WTC11 (cell line): ENCODE measurements around the gene AIDA. TPM values are rescaled to one million over a fixed set of nuclear protein-coding genes. Genes with fewer than 3 reads are reported as not detected.

Experiments used
- ATAC-seq: fragments of 200-7000 bp; cut with Tn5 transposase; 2 replicates; pipeline ENCODE4 v1.10.0; 2021; ENCODE audit warnings: mild to moderate bottlenecking, moderate library complexity
- CTCF ChIA-PET: fragments of 300-600 bp; sonication (Branson Sonifier 250); formaldehyde crosslinking; loops from one replicate; lab custom pipeline; 2021; ENCODE audit warnings: antibody characterized with exemption; lab: Charles Lee
- POLR2A ChIA-PET: fragments of 350-600 bp; sonication (Branson Sonifier 250); formaldehyde crosslinking; loops from one replicate; lab custom pipeline; 2021; ENCODE audit warnings: antibody characterized with exemption; lab: Charles Lee
- DNase-seq: peaks from one replicate; pipeline ENCODE4 v3.0.0; 2021; ENCODE audit warnings: low spot score
- H3K27ac Mint-ChIP-seq: 2 replicates; pipeline ENCODE4 v1.8.0; 2021; ENCODE audit warnings: mixed read lengths
- H3K27me3 Mint-ChIP-seq: 2 replicates; pipeline ENCODE4 v1.8.0; 2021; ENCODE audit warnings: low read depth, mild to moderate bottlenecking, moderate library complexity, mixed read lengths
- H3K36me3 Mint-ChIP-seq: 2 replicates; pipeline ENCODE4 v1.8.0; 2021; ENCODE audit warnings: mixed read lengths
- H3K4me1 Mint-ChIP-seq: 2 replicates; pipeline ENCODE4 v1.8.0; 2022; ENCODE audit warnings: mixed read lengths
- H3K4me3 Mint-ChIP-seq: 2 replicates; pipeline ENCODE4 v1.8.0; 2021; ENCODE audit warnings: mild to moderate bottlenecking, moderate library complexity, mixed read lengths
- H3K9me3 Mint-ChIP-seq: 2 replicates; pipeline ENCODE4 v1.8.0; 2021; ENCODE audit warnings: mixed read lengths
- ATF1 ChIP-seq: sonication (generic); formaldehyde crosslinking; IDR thresholded peaks from 2 replicates; pipeline ENCODE4 v1.8.1; 2023; ENCODE audit warnings: mild to moderate bottlenecking, moderate library complexity, missing genetic modification reagents
- FOXJ3 ChIP-seq: sonication (generic); formaldehyde crosslinking; IDR thresholded peaks from 2 replicates; pipeline ENCODE4 v1.9.0; 2021; ENCODE audit warnings: missing genetic modification reagents, mild to moderate bottlenecking, borderline replicate concordance
- KAT7 ChIP-seq: sonication (generic); formaldehyde crosslinking; IDR thresholded peaks from 2 replicates; pipeline ENCODE4 v1.8.1; 2023; ENCODE audit warnings: missing genetic modification reagents, mild to moderate bottlenecking, borderline replicate concordance
- SOX15 ChIP-seq: fragments of 250-450 bp; sonication (Bioruptor Pico); IDR thresholded peaks from 2 replicates; pipeline ENCODE4 v1.9.0; 2021; ENCODE audit warnings: mild to moderate bottlenecking
- SP1 ChIP-seq: sonication (generic); formaldehyde crosslinking; conservative IDR thresholded peaks from 2 replicates; pipeline ENCODE4 v1.8.1; 2022; ENCODE audit warnings: missing genetic modification reagents
- ZNF121 ChIP-seq: sonication (generic); formaldehyde crosslinking; IDR thresholded peaks from 2 replicates; pipeline ENCODE4 v1.8.0; 2023; ENCODE audit warnings: missing genetic modification reagents
- ZNF232 ChIP-seq: sonication (generic); formaldehyde crosslinking; IDR thresholded peaks from 2 replicates; pipeline ENCODE4 v1.8.0; 2022; ENCODE audit warnings: mild to moderate bottlenecking, missing genetic modification reagents
- ZNF317 ChIP-seq: sonication (generic); formaldehyde crosslinking; IDR thresholded peaks from 2 replicates; pipeline ENCODE4 v1.8.1; 2023; ENCODE audit warnings: low read depth, mild to moderate bottlenecking, moderate library complexity, missing genetic modification reagents, borderline replicate concordance
- total RNA-seq: library from RNA; stranded (reverse); gene quantifications from 3 replicates; pipeline ENCODE4 v1.2.3, GENCODE V29; 2021
- TF ChIP-seq, protein P1 (sequence below): sonication (generic); formaldehyde crosslinking; IDR thresholded peaks from 2 replicates; pipeline ENCODE4 v1.8.1; 2022; ENCODE audit warnings: mild to moderate bottlenecking, missing genetic modification reagents, moderate library complexity, borderline replicate concordance
- TF ChIP-seq, protein P2 (sequence below): sonication (generic); formaldehyde crosslinking; IDR thresholded peaks from 2 replicates; pipeline ENCODE4 v1.8.0; 2023; ENCODE audit warnings: mild to moderate bottlenecking, missing genetic modification reagents
- TF ChIP-seq, protein P3 (sequence below): fragments of 250-450 bp; sonication (Bioruptor Pico); IDR thresholded peaks from 2 replicates; pipeline ENCODE4 v1.8.0; 2021; ENCODE audit warnings: mild to moderate bottlenecking
- TF ChIP-seq, protein P4 (sequence below): sonication (generic); formaldehyde crosslinking; IDR thresholded peaks from 2 replicates; pipeline ENCODE4 v1.8.1; 2022; ENCODE audit warnings: low read depth, missing genetic modification reagents, borderline replicate concordance
- TF ChIP-seq, protein P5 (sequence below): sonication (generic); formaldehyde crosslinking; IDR thresholded peaks from 2 replicates; pipeline ENCODE4 v1.8.0; 2022; ENCODE audit warnings: missing genetic modification reagents
- TF ChIP-seq, protein P6 (sequence below): fragments of 250-450 bp; sonication (Bioruptor Pico); IDR thresholded peaks from 2 replicates; pipeline ENCODE4 v1.9.0; 2021; ENCODE audit warnings: mild to moderate bottlenecking
- TF ChIP-seq, protein P7 (sequence below): fragments of 250-450 bp; sonication (Bioruptor Pico); IDR thresholded peaks from 2 replicates; pipeline ENCODE4 v1.9.0; 2021; ENCODE audit warnings: mild to moderate bottlenecking
- TF ChIP-seq, protein P8 (sequence below): sonication (generic); formaldehyde crosslinking; IDR thresholded peaks from 2 replicates; pipeline ENCODE4 v1.8.0; 2022; ENCODE audit warnings: mild to moderate bottlenecking, missing genetic modification reagents
- TF ChIP-seq, protein P9 (sequence below): sonication (generic); formaldehyde crosslinking; IDR thresholded peaks from 2 replicates; pipeline ENCODE4 v1.8.1; 2023; ENCODE audit warnings: mild to moderate bottlenecking, missing genetic modification reagents

AIDA gene
- total RNA-seq, 1 experiment from 2014 or later, result 81.2 TPM

DNA sequence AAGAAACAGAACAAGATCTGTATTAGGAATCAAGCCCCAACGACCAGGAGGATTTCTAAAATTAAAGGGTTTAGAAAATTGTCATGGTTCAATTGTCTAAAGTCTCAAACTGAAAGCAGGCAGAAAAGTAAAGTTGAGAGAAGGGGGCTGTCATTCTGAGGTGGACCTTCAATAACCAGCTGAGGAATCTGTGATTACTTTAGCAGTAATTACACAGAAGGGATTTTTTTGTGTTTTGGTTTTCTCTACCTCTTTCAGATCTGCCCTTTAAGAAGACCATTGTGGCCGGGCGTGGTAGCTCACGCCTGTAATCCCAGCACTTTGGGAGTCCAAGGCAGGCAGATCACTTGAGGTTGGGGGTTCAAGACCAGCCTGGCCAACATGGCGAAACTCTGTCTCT lies 17.4 kb downstream of the AIDA start:
- TF ChIP-seq, protein P1, sequence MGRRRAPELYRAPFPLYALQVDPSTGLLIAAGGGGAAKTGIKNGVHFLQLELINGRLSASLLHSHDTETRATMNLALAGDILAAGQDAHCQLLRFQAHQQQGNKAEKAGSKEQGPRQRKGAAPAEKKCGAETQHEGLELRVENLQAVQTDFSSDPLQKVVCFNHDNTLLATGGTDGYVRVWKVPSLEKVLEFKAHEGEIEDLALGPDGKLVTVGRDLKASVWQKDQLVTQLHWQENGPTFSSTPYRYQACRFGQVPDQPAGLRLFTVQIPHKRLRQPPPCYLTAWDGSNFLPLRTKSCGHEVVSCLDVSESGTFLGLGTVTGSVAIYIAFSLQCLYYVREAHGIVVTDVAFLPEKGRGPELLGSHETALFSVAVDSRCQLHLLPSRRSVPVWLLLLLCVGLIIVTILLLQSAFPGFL, result no peak
- TF ChIP-seq SOX15 (CRISPR knock-in tag), result no peak
- TF ChIP-seq, protein P2, sequence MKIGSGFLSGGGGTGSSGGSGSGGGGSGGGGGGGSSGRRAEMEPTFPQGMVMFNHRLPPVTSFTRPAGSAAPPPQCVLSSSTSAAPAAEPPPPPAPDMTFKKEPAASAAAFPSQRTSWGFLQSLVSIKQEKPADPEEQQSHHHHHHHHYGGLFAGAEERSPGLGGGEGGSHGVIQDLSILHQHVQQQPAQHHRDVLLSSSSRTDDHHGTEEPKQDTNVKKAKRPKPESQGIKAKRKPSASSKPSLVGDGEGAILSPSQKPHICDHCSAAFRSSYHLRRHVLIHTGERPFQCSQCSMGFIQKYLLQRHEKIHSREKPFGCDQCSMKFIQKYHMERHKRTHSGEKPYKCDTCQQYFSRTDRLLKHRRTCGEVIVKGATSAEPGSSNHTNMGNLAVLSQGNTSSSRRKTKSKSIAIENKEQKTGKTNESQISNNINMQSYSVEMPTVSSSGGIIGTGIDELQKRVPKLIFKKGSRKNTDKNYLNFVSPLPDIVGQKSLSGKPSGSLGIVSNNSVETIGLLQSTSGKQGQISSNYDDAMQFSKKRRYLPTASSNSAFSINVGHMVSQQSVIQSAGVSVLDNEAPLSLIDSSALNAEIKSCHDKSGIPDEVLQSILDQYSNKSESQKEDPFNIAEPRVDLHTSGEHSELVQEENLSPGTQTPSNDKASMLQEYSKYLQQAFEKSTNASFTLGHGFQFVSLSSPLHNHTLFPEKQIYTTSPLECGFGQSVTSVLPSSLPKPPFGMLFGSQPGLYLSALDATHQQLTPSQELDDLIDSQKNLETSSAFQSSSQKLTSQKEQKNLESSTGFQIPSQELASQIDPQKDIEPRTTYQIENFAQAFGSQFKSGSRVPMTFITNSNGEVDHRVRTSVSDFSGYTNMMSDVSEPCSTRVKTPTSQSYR (CRISPR knock-in tag), result no peak
- TF ChIP-seq, protein P3, sequence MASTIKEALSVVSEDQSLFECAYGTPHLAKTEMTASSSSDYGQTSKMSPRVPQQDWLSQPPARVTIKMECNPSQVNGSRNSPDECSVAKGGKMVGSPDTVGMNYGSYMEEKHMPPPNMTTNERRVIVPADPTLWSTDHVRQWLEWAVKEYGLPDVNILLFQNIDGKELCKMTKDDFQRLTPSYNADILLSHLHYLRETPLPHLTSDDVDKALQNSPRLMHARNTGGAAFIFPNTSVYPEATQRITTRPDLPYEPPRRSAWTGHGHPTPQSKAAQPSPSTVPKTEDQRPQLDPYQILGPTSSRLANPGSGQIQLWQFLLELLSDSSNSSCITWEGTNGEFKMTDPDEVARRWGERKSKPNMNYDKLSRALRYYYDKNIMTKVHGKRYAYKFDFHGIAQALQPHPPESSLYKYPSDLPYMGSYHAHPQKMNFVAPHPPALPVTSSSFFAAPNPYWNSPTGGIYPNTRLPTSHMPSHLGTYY (CRISPR knock-in tag), result no peak
- TF ChIP-seq ZNF317 (CRISPR knock-in tag), result no peak
- TF ChIP-seq ZNF121 (CRISPR knock-in tag), result no peak
- no peak for TF ChIP-seq FOXJ3
- TF ChIP-seq ATF1 (CRISPR knock-in tag), result no peak
- TF ChIP-seq, protein P4, sequence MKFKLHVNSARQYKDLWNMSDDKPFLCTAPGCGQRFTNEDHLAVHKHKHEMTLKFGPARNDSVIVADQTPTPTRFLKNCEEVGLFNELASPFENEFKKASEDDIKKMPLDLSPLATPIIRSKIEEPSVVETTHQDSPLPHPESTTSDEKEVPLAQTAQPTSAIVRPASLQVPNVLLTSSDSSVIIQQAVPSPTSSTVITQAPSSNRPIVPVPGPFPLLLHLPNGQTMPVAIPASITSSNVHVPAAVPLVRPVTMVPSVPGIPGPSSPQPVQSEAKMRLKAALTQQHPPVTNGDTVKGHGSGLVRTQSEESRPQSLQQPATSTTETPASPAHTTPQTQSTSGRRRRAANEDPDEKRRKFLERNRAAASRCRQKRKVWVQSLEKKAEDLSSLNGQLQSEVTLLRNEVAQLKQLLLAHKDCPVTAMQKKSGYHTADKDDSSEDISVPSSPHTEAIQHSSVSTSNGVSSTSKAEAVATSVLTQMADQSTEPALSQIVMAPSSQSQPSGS (CRISPR knock-in tag), result no peak
- TF ChIP-seq, protein P5, sequence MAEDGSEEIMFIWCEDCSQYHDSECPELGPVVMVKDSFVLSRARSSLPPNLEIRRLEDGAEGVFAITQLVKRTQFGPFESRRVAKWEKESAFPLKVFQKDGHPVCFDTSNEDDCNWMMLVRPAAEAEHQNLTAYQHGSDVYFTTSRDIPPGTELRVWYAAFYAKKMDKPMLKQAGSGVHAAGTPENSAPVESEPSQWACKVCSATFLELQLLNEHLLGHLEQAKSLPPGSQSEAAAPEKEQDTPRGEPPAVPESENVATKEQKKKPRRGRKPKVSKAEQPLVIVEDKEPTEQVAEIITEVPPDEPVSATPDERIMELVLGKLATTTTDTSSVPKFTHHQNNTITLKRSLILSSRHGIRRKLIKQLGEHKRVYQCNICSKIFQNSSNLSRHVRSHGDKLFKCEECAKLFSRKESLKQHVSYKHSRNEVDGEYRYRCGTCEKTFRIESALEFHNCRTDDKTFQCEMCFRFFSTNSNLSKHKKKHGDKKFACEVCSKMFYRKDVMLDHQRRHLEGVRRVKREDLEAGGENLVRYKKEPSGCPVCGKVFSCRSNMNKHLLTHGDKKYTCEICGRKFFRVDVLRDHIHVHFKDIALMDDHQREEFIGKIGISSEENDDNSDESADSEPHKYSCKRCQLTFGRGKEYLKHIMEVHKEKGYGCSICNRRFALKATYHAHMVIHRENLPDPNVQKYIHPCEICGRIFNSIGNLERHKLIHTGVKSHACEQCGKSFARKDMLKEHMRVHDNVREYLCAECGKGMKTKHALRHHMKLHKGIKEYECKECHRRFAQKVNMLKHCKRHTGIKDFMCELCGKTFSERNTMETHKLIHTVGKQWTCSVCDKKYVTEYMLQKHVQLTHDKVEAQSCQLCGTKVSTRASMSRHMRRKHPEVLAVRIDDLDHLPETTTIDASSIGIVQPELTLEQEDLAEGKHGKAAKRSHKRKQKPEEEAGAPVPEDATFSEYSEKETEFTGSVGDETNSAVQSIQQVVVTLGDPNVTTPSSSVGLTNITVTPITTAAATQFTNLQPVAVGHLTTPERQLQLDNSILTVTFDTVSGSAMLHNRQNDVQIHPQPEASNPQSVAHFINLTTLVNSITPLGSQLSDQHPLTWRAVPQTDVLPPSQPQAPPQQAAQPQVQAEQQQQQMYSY (CRISPR knock-in tag), result no peak
- TF ChIP-seq ZNF232 (CRISPR knock-in tag), result no peak
- TF ChIP-seq, protein P6, sequence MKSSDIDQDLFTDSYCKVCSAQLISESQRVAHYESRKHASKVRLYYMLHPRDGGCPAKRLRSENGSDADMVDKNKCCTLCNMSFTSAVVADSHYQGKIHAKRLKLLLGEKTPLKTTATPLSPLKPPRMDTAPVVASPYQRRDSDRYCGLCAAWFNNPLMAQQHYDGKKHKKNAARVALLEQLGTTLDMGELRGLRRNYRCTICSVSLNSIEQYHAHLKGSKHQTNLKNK (CRISPR knock-in tag), result no peak
- no peak for TF ChIP-seq KAT7 (CRISPR knock-in tag)
- TF ChIP-seq, protein P7, sequence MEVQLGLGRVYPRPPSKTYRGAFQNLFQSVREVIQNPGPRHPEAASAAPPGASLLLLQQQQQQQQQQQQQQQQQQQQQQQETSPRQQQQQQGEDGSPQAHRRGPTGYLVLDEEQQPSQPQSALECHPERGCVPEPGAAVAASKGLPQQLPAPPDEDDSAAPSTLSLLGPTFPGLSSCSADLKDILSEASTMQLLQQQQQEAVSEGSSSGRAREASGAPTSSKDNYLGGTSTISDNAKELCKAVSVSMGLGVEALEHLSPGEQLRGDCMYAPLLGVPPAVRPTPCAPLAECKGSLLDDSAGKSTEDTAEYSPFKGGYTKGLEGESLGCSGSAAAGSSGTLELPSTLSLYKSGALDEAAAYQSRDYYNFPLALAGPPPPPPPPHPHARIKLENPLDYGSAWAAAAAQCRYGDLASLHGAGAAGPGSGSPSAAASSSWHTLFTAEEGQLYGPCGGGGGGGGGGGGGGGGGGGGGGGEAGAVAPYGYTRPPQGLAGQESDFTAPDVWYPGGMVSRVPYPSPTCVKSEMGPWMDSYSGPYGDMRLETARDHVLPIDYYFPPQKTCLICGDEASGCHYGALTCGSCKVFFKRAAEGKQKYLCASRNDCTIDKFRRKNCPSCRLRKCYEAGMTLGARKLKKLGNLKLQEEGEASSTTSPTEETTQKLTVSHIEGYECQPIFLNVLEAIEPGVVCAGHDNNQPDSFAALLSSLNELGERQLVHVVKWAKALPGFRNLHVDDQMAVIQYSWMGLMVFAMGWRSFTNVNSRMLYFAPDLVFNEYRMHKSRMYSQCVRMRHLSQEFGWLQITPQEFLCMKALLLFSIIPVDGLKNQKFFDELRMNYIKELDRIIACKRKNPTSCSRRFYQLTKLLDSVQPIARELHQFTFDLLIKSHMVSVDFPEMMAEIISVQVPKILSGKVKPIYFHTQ (CRISPR knock-in tag), result no peak
- TF ChIP-seq SP1 (CRISPR knock-in tag), result no peak
- TF ChIP-seq, protein P8, sequence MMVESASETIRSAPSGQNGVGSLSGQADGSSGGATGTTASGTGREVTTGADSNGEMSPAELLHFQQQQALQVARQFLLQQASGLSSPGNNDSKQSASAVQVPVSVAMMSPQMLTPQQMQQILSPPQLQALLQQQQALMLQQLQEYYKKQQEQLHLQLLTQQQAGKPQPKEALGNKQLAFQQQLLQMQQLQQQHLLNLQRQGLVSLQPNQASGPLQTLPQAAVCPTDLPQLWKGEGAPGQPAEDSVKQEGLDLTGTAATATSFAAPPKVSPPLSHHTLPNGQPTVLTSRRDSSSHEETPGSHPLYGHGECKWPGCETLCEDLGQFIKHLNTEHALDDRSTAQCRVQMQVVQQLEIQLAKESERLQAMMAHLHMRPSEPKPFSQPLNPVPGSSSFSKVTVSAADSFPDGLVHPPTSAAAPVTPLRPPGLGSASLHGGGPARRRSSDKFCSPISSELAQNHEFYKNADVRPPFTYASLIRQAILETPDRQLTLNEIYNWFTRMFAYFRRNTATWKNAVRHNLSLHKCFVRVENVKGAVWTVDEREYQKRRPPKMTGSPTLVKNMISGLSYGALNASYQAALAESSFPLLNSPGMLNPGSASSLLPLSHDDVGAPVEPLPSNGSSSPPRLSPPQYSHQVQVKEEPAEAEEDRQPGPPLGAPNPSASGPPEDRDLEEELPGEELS (CRISPR knock-in tag), result no peak
- TF ChIP-seq, protein P9, sequence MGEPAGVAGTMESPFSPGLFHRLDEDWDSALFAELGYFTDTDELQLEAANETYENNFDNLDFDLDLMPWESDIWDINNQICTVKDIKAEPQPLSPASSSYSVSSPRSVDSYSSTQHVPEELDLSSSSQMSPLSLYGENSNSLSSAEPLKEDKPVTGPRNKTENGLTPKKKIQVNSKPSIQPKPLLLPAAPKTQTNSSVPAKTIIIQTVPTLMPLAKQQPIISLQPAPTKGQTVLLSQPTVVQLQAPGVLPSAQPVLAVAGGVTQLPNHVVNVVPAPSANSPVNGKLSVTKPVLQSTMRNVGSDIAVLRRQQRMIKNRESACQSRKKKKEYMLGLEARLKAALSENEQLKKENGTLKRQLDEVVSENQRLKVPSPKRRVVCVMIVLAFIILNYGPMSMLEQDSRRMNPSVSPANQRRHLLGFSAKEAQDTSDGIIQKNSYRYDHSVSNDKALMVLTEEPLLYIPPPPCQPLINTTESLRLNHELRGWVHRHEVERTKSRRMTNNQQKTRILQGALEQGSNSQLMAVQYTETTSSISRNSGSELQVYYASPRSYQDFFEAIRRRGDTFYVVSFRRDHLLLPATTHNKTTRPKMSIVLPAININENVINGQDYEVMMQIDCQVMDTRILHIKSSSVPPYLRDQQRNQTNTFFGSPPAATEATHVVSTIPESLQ (CRISPR knock-in tag), result no peak
- ATAC-seq (no peak), DNase-seq (no peak)
- ChIA-PET POLR2A (no interaction called here), CTCF (no interaction called here)
- no peak overlapping the region for H3K4me3 Mint-ChIP-seq
- H3K36me3 Mint-ChIP-seq, result peaks cover 7% of the 10 kb centered on the region
- H3K9me3 Mint-ChIP-seq, result peaks cover 5% of the 10 kb centered on the region
- no peaks in the 10 kb centered on the region for H3K27me3 Mint-ChIP-seq
- no peaks in the 10 kb centered on the region for H3K4me1 Mint-ChIP-seq
- no peak overlapping the region for H3K27ac Mint-ChIP-seq
